Astrocyte (in vitro differentiated cells and primary cell): ENCODE measurements around the gene SORL1.

Experiments used
- CTCF ChIP-seq: IDR thresholded peaks from 2 replicates; pipeline ENCODE4 v1.5.1; 2011; ENCODE audit warnings: low read depth, mild to moderate bottlenecking, inconsistent platforms, low read length, moderate library complexity; ENCODE audit not compliant: insufficient read depth
- EZH2 ChIP-seq: IDR thresholded peaks from 2 replicates; pipeline ENCODE4 v1.6.1; 2012; ENCODE audit warnings: mild to moderate bottlenecking, low read length, inconsistent platforms; ENCODE audit not compliant: insufficient read depth

DNA sequence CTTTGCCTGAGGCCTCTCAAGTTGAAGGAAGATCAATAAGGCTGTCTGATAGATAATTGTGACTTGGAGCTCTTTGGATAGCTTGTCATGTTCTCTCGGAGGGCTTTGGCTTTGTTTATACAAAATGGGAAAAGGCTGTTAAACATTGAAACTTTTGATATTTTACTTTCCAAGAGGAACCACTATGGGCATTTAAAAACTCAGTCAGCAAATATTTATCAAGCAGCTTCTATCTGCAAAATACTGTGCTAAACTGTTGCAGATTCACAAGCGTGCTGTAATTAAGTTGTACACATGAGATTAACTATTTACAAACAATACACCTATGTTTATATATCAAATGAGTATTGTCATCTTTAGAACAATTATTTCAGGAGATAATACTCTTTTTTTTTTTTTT lies 34.5 kb upstream of the SORL1 start:
- no peak for TF ChIP-seq CTCF
- TF ChIP-seq EZH2: no peak
